K562 (cell line): ENCODE data around the gene MRNIP. TPM values are rescaled to one million over a fixed set of nuclear protein-coding genes. Genes with fewer than 3 reads are reported as not detected.

ENCODE experiments used
- ARID3B ChIP-seq: fragments of 250-450 bp; sonication (Bioruptor Pico); IDR thresholded peaks from 2 replicates; pipeline ENCODE4 v1.4.0; 2020; ENCODE audit warnings: borderline replicate concordance
- BCLAF1 ChIP-seq, 2 experiments: fragments of 450-650 bp in 1 of 2; IDR thresholded peaks; 2 replicates each; pipeline ENCODE4 v1.6.1; 2011 to 2017; ENCODE audit warnings: low read depth in 2 of 2, antibody characterized with exemption in 1 of 2, borderline replicate concordance in 1 of 2, low read length in 1 of 2, mild to moderate bottlenecking in 1 of 2, mixed read lengths in 1 of 2; ENCODE audit not compliant: control insufficient read depth in 1 of 2
- E2F5 ChIP-seq: sonication (generic); formaldehyde crosslinking; IDR thresholded peaks from 2 replicates; pipeline ENCODE4 v1.8.0; 2022; ENCODE audit warnings: mild to moderate bottlenecking, missing genetic modification reagents
- GATAD2A ChIP-seq: fragments of 450-650 bp; IDR thresholded peaks from 2 replicates; pipeline ENCODE4 v1.6.1; 2017
- HNRNPH1 ChIP-seq: fragments of 200-400 bp; formaldehyde crosslinking; optimal IDR thresholded peaks from 2 replicates; pipeline ENCODE3; 2017; ENCODE audit warnings: low read depth, mild to moderate bottlenecking, low read length, moderate library complexity
- HNRNPK ChIP-seq: fragments of 200-400 bp; formaldehyde crosslinking; IDR thresholded peaks from one replicate; pipeline ENCODE4 v1.6.1; 2018; ENCODE audit warnings: mild to moderate bottlenecking, low read depth, low read length; ENCODE audit not compliant: poor library complexity, severe bottlenecking
- HOMEZ ChIP-seq: fragments of 250-450 bp; sonication (Bioruptor Pico); IDR thresholded peaks from 2 replicates; pipeline ENCODE4 v1.4.0; 2020; ENCODE audit warnings: mild to moderate bottlenecking, moderate library complexity
- ILF3 ChIP-seq: fragments of 450-650 bp; IDR thresholded peaks from 2 replicates; pipeline ENCODE4 v1.6.1; 2018; ENCODE audit warnings: antibody characterized with exemption, mild to moderate bottlenecking, moderate library complexity, borderline replicate concordance
- JUN ChIP-seq, 2 experiments: sonication (generic) in 1 of 2; formaldehyde crosslinking in 1 of 2; IDR thresholded peaks; 2 replicates each; pipeline versions ENCODE4 v1.6.1 to v1.8.0; 2012 to 2022; ENCODE audit warnings: borderline replicate concordance in 2 of 2, mild to moderate bottlenecking in 2 of 2, improper control_type of control experiment in 1 of 2, low read depth in 1 of 2, low read length in 1 of 2, missing genetic modification reagents in 1 of 2
- MBD1 ChIP-seq: fragments of 250-450 bp; sonication (Bioruptor Pico); IDR thresholded peaks from 2 replicates; pipeline ENCODE4 v1.8.0; 2022; ENCODE audit warnings: inconsistent platforms
- NCOA2 ChIP-seq, 2 experiments: fragments of 450-650 bp; IDR thresholded peaks; 2 replicates each; pipeline ENCODE4 v1.6.1; 2018; ENCODE audit warnings: mild to moderate bottlenecking in 2 of 2, moderate library complexity in 1 of 2; ENCODE audit not compliant: partially characterized antibody in 2 of 2
- NR2C2 ChIP-seq, 2 experiments: fragments of 200-800 bp in 1 of 2; sonication (Bioruptor generic) in 1 of 2; sonication (generic) in 1 of 2; formaldehyde crosslinking in 1 of 2; IDR thresholded peaks; 2 replicates each; pipeline versions ENCODE4 v1.6.1 to v1.8.0; 2016 to 2022; ENCODE audit warnings: mild to moderate bottlenecking in 1 of 2, missing compliant biosample characterization in 1 of 2, missing genetic modification characterization in 1 of 2, missing genetic modification reagents in 1 of 2
- RUNX1 ChIP-seq: sonication (generic); IDR thresholded peaks from 2 replicates; pipeline ENCODE4 v1.6.1; 2016; ENCODE audit warnings: antibody characterized with exemption, low read depth
- SMAD2 ChIP-seq: fragments of 150-350 bp; IDR thresholded peaks from 2 replicates; pipeline ENCODE4 v1.6.1; 2014; ENCODE audit warnings: low read depth, mild to moderate bottlenecking, low read length
- TCF7L2 ChIP-seq: fragments of 150-350 bp; IDR thresholded peaks from 2 replicates; pipeline ENCODE4 v1.6.1; 2016; ENCODE audit warnings: low read depth, mild to moderate bottlenecking, low read length, moderate library complexity
- ZNF140 ChIP-seq: fragments of 250-450 bp; sonication (Bioruptor Pico); IDR thresholded peaks from 2 replicates; pipeline ENCODE4 v1.8.0; 2021; ENCODE audit warnings: moderate library complexity, mild to moderate bottlenecking, inconsistent platforms
- ZNF444 ChIP-seq: fragments of 250-450 bp; sonication (Bioruptor Pico); IDR thresholded peaks from 2 replicates; pipeline ENCODE4 v1.4.0; 2020; ENCODE audit warnings: mild to moderate bottlenecking, moderate library complexity
- polyA plus RNA-seq, 8 experiments: library from polyadenylated mRNA; depleted of rRNA in 4 of 8; stranded (reverse) in 5 of 8; unstranded in 3 of 8; fragments of >200 nt; fragmentation: Nextera tagmentation in 2 of 8; fragmentation: Illumina TruSeq in 1 of 8; extraction: Ambion mirVana in 2 of 8; extraction: Trizol in 1 of 8; gene quantifications; 2 replicates each; pipeline versions ENCODE4 v1.2.1 to v1.2.3, GENCODE V29; 2011 to 2014; ENCODE audit warnings: inconsistent platforms in 1 of 8, missing spikeins in 1 of 8
- total RNA-seq, 7 experiments: library from RNA; depleted of rRNA in 6 of 7; stranded (reverse); fragments of >200 nt in 6 of 7; fragmentation: Illumina TruSeq in 2 of 7; extraction: Trizol in 2 of 7; gene quantifications; 2 replicates each; pipeline versions ENCODE4 v1.2.1 to v1.2.3, GENCODE V29; 2011 to 2021; ENCODE audit warnings: low replicate concordance in 1 of 7

Gene MRNIP
- total and polyA plus RNA-seq, 9 of the 15 experiments (the other 6 are each of a cell fraction or from before 2014, with no cell fraction given) = 3.6 to 39.0 (median 16.8) TPM

- 0 out of 4 replicates have a peak, but pooled peaks of 1 of the 2 experiments have one; percentile 52 for TF ChIP-seq BCLAF1 (IDR thresholded peaks at IDR 0.05; ENCODE audit: borderline replicate concordance in 1 of 2, control insufficient read depth in 1 of 2, low read depth in 2 of 2, low read length in 1 of 2)
- TF ChIP-seq NCOA2 (IDR thresholded peaks at IDR 0.05; ENCODE audit: partially characterized antibody in 2 of 2) = no peak
- TF ChIP-seq MBD1 = no peak
- no peak for TF ChIP-seq HNRNPK
- TF ChIP-seq JUN (IDR thresholded peaks at IDR 0.05; ENCODE audit: borderline replicate concordance, low read depth, low read length) = peak; percentile 98
- peak; percentile 59; the same call in 1 of the 2 replicates for TF ChIP-seq JUN (CRISPR knock-in tag; IDR thresholded peaks at IDR 0.05; ENCODE audit: borderline replicate concordance)
- no peak for TF ChIP-seq HNRNPH1
- TF ChIP-seq RUNX1 = no peak
- TF ChIP-seq ARID3B (CRISPR knock-in tag) = no peak
- TF ChIP-seq TCF7L2 = no peak
- no peak for TF ChIP-seq HOMEZ (CRISPR knock-in tag)
- TF ChIP-seq E2F5 (CRISPR knock-in tag) = no peak
- TF ChIP-seq ILF3 = no peak
- TF ChIP-seq ZNF140 (CRISPR knock-in tag) = no peak
- TF ChIP-seq ZNF444 (CRISPR knock-in tag) = no peak
- TF ChIP-seq GATAD2A = peak; percentile 84; the same call in 1 of the 2 replicates
- TF ChIP-seq SMAD2 = no peak
- peak; percentile 94 for TF ChIP-seq NR2C2 (CRISPR knock-in tag; IDR thresholded peaks at IDR 0.05)
- peak; percentile 98 for TF ChIP-seq NR2C2 (tag; IDR thresholded peaks at IDR 0.05)
Measured at GRCh38 chr5:179818746-179819295, 39.8 kb downstream of the MRNIP start (continued).
